Caki2 (cell line): Measurements from ENCODE around the gene NEDD9. TPM values are rescaled to one million over a fixed set of nuclear protein-coding genes. Genes with fewer than 3 reads are reported as not detected.
A peak's percentile ranks its signal among the peaks of the same experiment; 100 is the strongest.

Source experiments
- DNase-seq: peaks from one replicate; pipeline ENCODE4 v3.0.0-alpha.2; 2015; ENCODE audit warnings: low read depth
- in situ Hi-C: cut with HindIII; loops from 2 replicates; pipeline ENCODE4 v1.10.0; 2016; ENCODE audit warnings: low sequenced_read_pairs, low pct_unique_long_range_greater_than_20kb, mixed read lengths
- total RNA-seq: library from RNA; depleted of rRNA; stranded (reverse); fragments of >200 nt; shearing (Covaris generic); gene quantifications from 2 replicates; pipeline ENCODE4 v1.2.3, GENCODE V29; 2014; ENCODE audit warnings: low replicate concordance

NEDD9 gene
- total RNA-seq, 1 experiment from 2014 or later: 5.2 TPM

DNA sequence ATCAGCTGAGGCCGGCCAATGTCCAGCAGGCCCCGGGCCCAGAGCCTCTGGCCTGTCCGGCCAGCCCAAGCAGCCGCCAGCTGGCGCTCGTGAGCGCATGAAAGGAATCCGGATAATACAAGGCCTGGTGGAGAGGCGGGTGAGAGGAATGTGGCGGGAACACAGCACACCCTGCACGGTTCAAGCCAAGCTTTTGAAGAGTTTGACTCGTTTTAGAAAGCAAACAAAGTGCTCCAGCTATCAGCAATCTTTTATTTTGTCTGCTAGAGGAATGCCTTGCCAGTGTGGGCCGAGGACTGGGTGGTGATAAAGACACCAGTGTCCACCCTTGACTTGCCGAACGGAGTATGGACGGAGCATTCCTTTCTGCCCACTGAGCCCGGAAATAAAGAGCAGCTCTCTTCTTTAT lies 9.3 kb upstream of the NEDD9 start:
- in situ Hi-C loops: no loop called here
- DNase-seq: no peak

- DNase-seq: no peak
- in situ Hi-C loops: no loop called here
Measured at GRCh38 chr6:11241154-11241792, 8.8 kb upstream of the NEDD9 start.

DNA sequence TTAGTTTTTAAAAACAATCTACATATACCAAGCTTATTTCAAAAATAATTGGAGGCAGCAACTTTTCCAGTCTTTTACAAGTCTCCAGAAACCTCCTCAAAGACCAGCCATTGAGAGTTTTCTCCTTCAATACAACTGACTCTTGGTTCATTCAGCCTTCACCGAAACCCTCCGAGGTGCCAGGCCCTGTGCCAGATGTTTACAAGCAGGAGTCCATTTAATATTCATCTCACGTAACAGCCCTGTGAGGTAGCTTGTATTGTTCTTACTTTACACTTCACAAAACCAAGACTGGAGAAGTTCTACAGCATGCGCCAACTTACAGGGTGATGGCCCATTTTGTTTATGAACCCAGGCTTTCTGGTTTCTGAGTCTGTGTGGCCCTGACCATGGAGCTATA lies 5.5 kb upstream of the NEDD9 start:
- no peak for DNase-seq
- in situ Hi-C loops: no loop called here

GRCh38 chr6:11237428-11237827 lies 5.0 kb upstream of the NEDD9 start:
- in situ Hi-C loops: no loop called here
- no peak for DNase-seq

DNA sequence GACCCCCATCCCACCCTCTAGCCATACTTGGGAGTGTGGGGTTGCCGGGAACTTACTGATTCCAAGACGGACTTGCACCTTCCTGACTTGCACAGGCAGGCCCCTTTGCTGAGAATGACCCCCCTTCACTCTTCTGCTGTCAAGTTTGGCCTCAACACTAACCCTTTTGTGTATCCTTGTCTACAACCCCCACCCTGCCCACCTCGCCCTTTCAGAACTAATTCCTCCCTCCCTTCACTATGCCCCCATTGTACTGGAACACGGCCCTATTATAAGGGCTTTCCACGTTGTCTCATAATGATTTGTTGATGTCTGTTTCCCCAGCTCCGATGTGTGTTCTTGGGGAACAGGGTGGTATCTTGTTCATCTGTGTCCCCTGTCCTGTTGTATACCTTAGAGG lies 4.4 kb upstream of the NEDD9 start:
- in situ Hi-C loops: no loop called here
- DNase-seq: no peak

DNA sequence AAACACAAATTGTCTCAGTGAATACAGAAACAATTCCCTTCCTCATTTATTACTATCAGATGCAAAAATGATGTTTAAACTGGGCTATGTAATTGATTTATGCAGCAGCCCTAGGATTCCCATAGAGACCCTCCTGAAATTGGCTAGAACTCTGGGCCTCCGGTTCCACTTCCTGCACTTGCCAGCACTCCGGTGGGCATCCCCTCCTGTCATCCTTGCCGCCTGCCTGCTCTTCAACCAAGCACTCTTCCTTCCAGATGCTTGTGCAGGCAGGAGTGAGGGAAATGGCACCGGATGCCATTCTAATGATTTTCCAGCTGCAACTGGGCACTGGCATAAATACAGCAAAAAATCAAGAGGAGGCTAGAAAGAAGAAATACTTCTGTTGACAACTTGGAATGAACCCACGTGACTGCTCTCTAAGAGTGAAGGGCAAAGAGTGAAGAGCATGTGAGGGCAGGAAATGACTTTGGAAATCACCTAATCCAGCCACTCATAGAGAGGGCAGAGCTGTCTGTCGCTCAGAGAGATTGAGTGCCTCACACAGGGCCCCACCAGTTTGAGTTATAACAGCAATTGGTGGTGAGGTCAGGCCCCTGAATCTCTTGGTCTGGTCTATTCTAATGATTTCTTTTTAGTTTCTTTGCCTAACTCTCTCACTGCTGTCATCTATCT lies 3.7 kb upstream of the NEDD9 start:
- in situ Hi-C loops: no loop called here

GRCh38 chr6:11235062-11235461 lies 2.6 kb upstream of the NEDD9 start:
- in situ Hi-C loops: no loop called here
- no peak for DNase-seq

More for the DNA sequence above, 3.7 kb upstream of the NEDD9 start:
- DNase-seq: peak; percentile 51

DNA sequence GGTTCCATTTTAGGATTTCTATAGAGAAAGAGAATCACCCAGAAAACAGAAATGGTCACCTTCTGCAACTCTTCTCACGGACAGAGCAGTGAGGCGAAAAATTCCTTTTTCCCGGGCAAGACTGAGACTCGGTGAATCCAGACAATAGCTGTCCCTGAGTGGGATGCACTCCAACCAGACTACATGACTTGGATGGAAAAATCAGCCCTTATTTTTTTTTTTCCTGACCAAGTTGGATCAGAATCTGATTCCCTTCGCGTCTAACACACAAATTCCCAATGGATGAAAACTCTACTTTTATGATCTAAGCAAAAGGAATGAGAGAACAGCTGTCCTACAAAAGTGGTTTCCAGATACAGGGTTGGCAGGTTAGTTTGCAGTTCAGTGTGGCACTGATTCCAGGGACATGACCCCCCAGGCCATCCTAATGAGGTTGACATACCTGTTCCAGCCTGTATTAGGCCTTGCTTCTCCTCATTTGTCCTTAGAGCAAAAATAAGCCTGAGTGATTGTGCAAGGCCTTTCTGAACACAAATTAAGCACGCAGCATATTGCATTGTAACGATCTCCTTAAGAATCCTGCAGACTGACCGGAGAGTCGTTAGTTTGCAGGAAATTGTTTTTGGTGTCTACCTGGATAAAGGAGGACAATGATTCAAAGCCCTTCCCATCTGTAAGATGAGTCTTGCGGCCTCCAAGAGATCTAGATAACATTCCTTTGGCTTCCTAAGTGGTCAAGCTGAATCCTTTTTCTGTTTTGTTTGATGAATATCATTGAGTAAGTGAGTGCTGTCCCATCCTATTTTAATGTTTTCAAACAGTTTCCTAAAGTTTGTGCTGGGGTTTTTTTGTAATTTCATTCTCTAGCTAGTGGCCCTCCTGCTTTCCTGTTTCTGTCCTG lies 1.5 kb upstream of the NEDD9 start:
- in situ Hi-C loops: no loop called here

DNA sequence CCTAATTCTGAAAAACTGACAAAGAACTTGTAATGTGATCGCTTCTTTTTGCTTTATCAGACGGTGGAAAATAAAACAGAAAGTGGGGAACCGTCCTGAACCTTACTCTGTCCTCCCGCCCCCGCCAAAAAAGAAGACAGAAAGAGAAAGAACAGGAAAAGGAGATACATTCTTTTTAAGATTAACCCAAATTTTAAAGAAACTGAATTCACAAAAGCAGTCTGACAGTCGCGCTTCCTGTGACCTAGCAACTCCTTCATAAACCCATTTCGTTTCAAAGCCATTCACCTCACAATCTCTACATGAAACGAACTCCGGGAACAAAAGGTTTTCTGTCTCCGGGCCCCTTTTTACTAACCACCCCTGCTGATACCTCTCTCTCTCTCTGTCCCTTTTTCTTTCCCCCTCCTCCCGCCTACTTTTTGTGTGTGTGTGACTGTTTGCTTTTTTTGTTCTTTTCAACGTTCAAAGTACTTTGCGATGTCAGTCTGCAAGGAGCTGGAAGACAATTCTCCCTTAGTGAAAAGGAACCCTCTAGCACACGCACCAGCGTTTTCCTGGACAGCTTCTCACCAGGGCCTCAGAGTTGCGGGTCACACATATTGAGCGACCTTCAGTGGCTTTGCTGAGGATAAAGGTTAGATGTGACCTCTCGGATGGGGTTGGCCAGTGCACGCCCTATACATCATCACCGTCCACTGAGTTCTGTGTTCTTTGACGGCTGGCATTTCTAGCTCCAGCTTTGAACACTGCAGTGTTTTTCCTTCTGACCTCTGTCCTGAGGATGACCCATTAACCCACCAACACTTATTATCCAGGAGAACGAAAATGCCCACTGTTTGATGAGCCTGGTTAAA lies 530 bp upstream of the NEDD9 start:
- in situ Hi-C loops: no loop called here

More for the DNA sequence above, 1.5 kb upstream of the NEDD9 start:
- no peak for DNase-seq

DNA sequence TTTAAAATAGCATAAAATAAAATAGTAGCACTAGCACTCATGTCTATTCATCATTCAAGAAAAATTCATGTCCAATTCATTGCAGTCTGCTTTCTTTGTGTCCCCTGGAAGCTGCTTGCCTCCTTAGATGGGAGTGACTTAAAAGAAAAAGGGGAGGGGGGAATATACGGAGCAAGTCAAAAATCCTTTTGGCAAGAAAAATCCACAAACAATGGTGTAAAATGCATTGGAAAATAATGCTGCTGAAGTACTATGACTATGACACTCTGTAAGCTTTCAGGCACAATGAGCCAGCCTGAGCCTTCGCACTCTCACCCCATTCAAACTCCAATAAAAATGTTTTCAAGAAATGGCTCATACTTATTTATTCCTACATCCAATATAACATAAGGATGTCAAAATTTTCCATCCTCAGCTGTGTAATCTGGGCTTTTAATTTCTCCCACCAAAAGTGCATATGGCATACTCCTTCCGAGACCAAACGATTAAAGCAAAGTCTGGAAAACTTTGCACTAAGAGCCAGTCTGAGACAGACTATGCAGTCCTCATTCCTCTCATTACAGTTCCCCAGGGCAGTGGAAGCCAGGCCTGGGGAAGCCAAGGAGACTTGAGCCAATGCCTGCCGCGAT lies 790 bp downstream of the NEDD9 start:
- DNase-seq: no peak
- in situ Hi-C loops: no loop called here

More for the DNA sequence above, 530 bp upstream of the NEDD9 start:
- DNase-seq: no peak

- in situ Hi-C loops: no loop called here
- DNase-seq: no peak
Measured at GRCh38 chr6:11231108-11231463, 1.4 kb downstream of the NEDD9 start.

- in situ Hi-C loops: no loop called here
- DNase-seq: no peak
Measured at GRCh38 chr6:11230158-11231107, 2.0 kb downstream of the NEDD9 start.

DNA sequence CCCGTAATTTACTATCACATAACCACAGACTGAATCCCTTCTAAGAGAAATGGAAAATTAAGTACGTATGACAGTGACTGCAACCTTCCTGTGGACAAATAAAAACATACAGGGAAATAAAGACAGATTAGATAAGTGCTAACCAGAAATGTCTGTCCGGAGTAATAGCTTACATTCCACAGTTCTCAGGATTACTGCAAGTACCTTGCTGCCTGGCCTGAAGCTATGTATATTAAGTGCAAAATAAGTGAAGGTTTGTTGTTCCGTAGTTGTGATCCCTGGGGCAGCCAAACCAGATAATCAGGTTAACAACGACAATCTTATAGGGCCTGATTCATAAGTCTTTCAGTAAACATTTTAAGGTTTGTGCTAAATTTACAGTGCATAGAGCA lies 2.8 kb downstream of the NEDD9 start:
- DNase-seq: no peak
- in situ Hi-C loops: no loop called here

- in situ Hi-C loops: no loop called here
- no peak for DNase-seq
Measured at GRCh38 chr6:11228935-11229654, 3.4 kb downstream of the NEDD9 start.

DNA sequence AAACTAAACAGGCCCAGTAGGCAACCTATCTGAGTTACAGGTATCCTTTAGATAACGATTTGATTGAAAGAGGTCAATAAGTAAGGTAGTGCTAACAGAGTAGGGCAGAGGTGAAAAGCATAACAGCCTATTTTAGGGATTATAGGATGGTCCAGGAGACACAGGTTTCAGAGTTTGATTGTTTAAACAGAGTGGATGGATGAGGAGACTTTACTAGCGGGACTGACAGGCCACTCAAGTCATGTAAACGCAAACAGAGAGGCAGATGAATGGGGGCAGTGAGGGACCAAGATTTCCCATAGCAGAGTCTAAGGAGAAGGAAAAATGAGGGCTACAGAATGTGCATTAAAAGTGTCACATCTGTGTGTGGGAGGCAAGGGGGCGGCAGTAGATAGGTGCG lies 4.8 kb downstream of the NEDD9 start:
- in situ Hi-C loops: no loop called here

DNA sequence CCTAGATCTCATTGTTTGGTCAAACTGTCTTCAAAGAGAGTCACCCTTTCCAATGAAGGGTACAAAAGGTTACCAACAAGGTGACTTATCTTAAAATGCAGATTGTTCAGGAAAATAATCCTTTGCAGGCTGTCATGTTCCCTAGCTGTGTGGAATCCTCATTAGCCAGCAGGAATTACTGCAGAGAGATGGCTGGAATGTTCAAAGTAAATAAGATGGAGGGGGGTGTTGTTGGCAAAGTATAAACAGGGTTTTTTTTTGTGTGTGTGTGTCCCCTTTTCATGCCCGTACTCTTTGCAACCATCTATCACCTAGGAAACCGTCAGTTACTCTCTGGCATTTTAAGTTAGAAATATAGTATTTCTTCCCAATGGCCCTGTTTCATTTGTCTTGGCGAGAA lies 6.5 kb downstream of the NEDD9 start:
- in situ Hi-C loops: no loop called here
- DNase-seq: no peak

More for the DNA sequence above, 4.8 kb downstream of the NEDD9 start:
- no peak for DNase-seq
